HepG2 (cell line): ENCODE data around the gene LRRC10B. TPM values are rescaled to one million over a fixed set of nuclear protein-coding genes. Genes with fewer than 3 reads are reported as not detected.
A peak's percentile ranks its signal among the peaks of the same experiment; 100 is the strongest.

Experiments used
- CCDC6 ChIP-seq: sonication (generic); formaldehyde crosslinking; IDR thresholded peaks from 2 replicates; pipeline ENCODE4 v1.8.1; 2022; ENCODE audit warnings: mild to moderate bottlenecking, missing genetic modification reagents, moderate library complexity
- DPF2 ChIP-seq: sonication (generic); formaldehyde crosslinking; IDR thresholded peaks from 2 replicates; pipeline ENCODE4 v1.4.0; 2020; ENCODE audit warnings: mild to moderate bottlenecking, low read depth, missing genetic modification reagents, borderline replicate concordance
- HOXA3 ChIP-seq: sonication (generic); formaldehyde crosslinking; IDR thresholded peaks from 2 replicates; pipeline ENCODE4 v1.5.0; 2020; ENCODE audit warnings: missing genetic modification reagents
- MAFF ChIP-seq: IDR thresholded peaks from 2 replicates; pipeline ENCODE4 v1.6.1; 2011; ENCODE audit warnings: low read depth, low read length, improper control_type of control experiment
- MAZ ChIP-seq, 2 experiments: sonication (generic) in 1 of 2; formaldehyde crosslinking in 1 of 2; IDR thresholded peaks; 2 replicates each; pipeline versions ENCODE4 v1.5.0 to v1.6.1; 2012 to 2020; ENCODE audit warnings: low read depth in 2 of 2, mild to moderate bottlenecking in 2 of 2, borderline replicate concordance in 1 of 2, improper control_type of control experiment in 1 of 2, low read length in 1 of 2, missing genetic modification reagents in 1 of 2, moderate library complexity in 1 of 2
- MXD4 ChIP-seq: IDR thresholded peaks from 2 replicates; pipeline ENCODE4 v1.6.1; 2016; ENCODE audit warnings: mild to moderate bottlenecking, missing biosample characterization, missing genetic modification reagents
- NRL ChIP-seq: sonication (generic); formaldehyde crosslinking; IDR thresholded peaks from 2 replicates; pipeline ENCODE4 v1.5.0; 2020; ENCODE audit warnings: missing genetic modification reagents, mild to moderate bottlenecking, moderate library complexity, borderline replicate concordance
- PRDM15 ChIP-seq: sonication (generic); formaldehyde crosslinking; IDR thresholded peaks from 2 replicates; pipeline ENCODE4 v1.4.0; 2020; ENCODE audit warnings: missing genetic modification reagents
- SOX6 ChIP-seq, 2 experiments: fragments of 450-650 bp in 1 of 2; sonication (generic) in 1 of 2; formaldehyde crosslinking in 1 of 2; IDR thresholded peaks; 2 replicates each; pipeline versions ENCODE4 v1.4.0 to v1.6.1; 2017 to 2020; ENCODE audit warnings: antibody characterized with exemption in 1 of 2, mild to moderate bottlenecking in 1 of 2, missing genetic modification reagents in 1 of 2
- ZFP36 ChIP-seq: fragments of 150-350 bp; IDR thresholded peaks from 2 replicates; pipeline ENCODE4 v1.6.1; 2018; ENCODE audit warnings: borderline replicate concordance, low read length, low read depth; ENCODE audit not compliant: partially characterized antibody
- ZNF296 ChIP-seq: sonication (generic); formaldehyde crosslinking; conservative IDR thresholded peaks from 2 replicates; pipeline ENCODE4 v1.5.0; 2020; ENCODE audit warnings: mild to moderate bottlenecking, missing genetic modification reagents
- ZNF33B ChIP-seq: sonication (generic); formaldehyde crosslinking; IDR thresholded peaks from 2 replicates; pipeline ENCODE4 v1.5.1; 2020; ENCODE audit warnings: mild to moderate bottlenecking, missing genetic modification reagents
- ZNF451 ChIP-seq: sonication (generic); formaldehyde crosslinking; IDR thresholded peaks from 2 replicates; pipeline ENCODE4 v1.5.0; 2020; ENCODE audit warnings: mild to moderate bottlenecking, missing genetic modification reagents
- ZNF790 ChIP-seq: sonication (generic); formaldehyde crosslinking; IDR thresholded peaks from 2 replicates; pipeline ENCODE4 v1.8.0; 2022; ENCODE audit warnings: missing genetic modification reagents, mild to moderate bottlenecking, borderline replicate concordance
- ZNF850 ChIP-seq: sonication (generic); formaldehyde crosslinking; conservative IDR thresholded peaks from 2 replicates; pipeline ENCODE4 v1.9.0; 2021; ENCODE audit warnings: mild to moderate bottlenecking, missing genetic modification reagents
- polyA plus RNA-seq, 8 experiments: library from polyadenylated mRNA; depleted of rRNA in 3 of 8; stranded (reverse) in 7 of 8; unstranded in 1 of 8; fragments of >200 nt; fragmentation: Illumina TruSeq in 4 of 8; extraction: Trizol in 4 of 8; gene quantifications; 2 replicates each; pipeline versions ENCODE4 v1.2.1 to v1.2.3, GENCODE V29; 2011 to 2016; ENCODE audit warnings: low read depth in 4 of 8, missing spikeins in 1 of 8, mixed read lengths in 1 of 8; ENCODE audit not compliant: insufficient read depth in 1 of 8
- total RNA-seq, 5 experiments: library from RNA; depleted of rRNA; stranded (reverse); fragments of >200 nt; fragmentation: Illumina TruSeq; extraction: Trizol; gene quantifications; 2 replicates each; pipeline ENCODE4 v1.2.3, GENCODE V29; 2016; ENCODE audit warnings: low read depth in 1 of 5
- TF ChIP-seq, protein P1 (sequence below): sonication (generic); formaldehyde crosslinking; IDR thresholded peaks from 2 replicates; pipeline ENCODE4 v1.4.0; 2020; ENCODE audit warnings: missing genetic modification reagents, borderline replicate concordance
- TF ChIP-seq, protein P2 (sequence below): sonication (generic); formaldehyde crosslinking; IDR thresholded peaks from 2 replicates; pipeline ENCODE4 v1.9.0; 2021; ENCODE audit warnings: missing genetic modification reagents, borderline replicate concordance

The LRRC10B gene
- total and polyA plus RNA-seq, 2 of the 13 experiments (the other 11 are each of a cell fraction or from before 2014, with no cell fraction given), result not detected

- TF ChIP-seq PRDM15 (CRISPR knock-in tag), result peak; percentile 47; the same call in 1 of the 2 replicates
- TF ChIP-seq, protein P1, sequence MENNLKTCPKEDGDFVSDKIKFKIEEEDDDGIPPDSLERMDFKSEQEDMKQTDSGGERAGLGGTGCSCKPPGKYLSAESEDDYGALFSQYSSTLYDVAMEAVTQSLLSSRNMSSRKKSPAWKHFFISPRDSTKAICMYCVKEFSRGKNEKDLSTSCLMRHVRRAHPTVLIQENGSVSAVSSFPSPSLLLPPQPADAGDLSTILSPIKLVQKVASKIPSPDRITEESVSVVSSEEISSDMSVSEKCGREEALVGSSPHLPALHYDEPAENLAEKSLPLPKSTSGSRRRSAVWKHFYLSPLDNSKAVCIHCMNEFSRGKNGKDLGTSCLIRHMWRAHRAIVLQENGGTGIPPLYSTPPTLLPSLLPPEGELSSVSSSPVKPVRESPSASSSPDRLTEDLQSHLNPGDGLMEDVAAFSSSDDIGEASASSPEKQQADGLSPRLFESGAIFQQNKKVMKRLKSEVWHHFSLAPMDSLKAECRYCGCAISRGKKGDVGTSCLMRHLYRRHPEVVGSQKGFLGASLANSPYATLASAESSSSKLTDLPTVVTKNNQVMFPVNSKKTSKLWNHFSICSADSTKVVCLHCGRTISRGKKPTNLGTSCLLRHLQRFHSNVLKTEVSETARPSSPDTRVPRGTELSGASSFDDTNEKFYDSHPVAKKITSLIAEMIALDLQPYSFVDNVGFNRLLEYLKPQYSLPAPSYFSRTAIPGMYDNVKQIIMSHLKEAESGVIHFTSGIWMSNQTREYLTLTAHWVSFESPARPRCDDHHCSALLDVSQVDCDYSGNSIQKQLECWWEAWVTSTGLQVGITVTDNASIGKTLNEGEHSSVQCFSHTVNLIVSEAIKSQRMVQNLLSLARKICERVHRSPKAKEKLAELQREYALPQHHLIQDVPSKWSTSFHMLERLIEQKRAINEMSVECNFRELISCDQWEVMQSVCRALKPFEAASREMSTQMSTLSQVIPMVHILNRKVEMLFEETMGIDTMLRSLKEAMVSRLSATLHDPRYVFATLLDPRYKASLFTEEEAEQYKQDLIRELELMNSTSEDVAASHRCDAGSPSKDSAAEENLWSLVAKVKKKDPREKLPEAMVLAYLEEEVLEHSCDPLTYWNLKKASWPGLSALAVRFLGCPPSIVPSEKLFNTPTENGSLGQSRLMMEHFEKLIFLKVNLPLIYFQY, result no peak
- TF ChIP-seq, protein P2, sequence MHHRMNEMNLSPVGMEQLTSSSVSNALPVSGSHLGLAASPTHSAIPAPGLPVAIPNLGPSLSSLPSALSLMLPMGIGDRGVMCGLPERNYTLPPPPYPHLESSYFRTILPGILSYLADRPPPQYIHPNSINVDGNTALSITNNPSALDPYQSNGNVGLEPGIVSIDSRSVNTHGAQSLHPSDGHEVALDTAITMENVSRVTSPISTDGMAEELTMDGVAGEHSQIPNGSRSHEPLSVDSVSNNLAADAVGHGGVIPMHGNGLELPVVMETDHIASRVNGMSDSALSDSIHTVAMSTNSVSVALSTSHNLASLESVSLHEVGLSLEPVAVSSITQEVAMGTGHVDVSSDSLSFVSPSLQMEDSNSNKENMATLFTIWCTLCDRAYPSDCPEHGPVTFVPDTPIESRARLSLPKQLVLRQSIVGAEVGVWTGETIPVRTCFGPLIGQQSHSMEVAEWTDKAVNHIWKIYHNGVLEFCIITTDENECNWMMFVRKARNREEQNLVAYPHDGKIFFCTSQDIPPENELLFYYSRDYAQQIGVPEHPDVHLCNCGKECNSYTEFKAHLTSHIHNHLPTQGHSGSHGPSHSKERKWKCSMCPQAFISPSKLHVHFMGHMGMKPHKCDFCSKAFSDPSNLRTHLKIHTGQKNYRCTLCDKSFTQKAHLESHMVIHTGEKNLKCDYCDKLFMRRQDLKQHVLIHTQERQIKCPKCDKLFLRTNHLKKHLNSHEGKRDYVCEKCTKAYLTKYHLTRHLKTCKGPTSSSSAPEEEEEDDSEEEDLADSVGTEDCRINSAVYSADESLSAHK (CRISPR knock-in tag), result no peak
- no peak for TF ChIP-seq SOX6 (IDR thresholded peaks at IDR 0.05)
- TF ChIP-seq SOX6 (CRISPR knock-in tag; IDR thresholded peaks at IDR 0.05), result peak; percentile 57; the same call in 1 of the 2 replicates
- peak; percentile 71; the same call in 1 of the 2 replicates for TF ChIP-seq MXD4 (CRISPR knock-in tag)
- TF ChIP-seq ZNF33B (CRISPR knock-in tag), result no peak
- TF ChIP-seq ZNF451 (CRISPR knock-in tag), result peak; percentile 70; the same call in 1 of the 2 replicates
- no peak for TF ChIP-seq ZFP36
- TF ChIP-seq CCDC6 (CRISPR knock-in tag), result no peak
- no peak for TF ChIP-seq MAZ (IDR thresholded peaks at IDR 0.05; ENCODE audit: borderline replicate concordance, low read depth, low read length)
- TF ChIP-seq MAZ (CRISPR knock-in tag; IDR thresholded peaks at IDR 0.05; ENCODE audit: low read depth), result peak; percentile 56; the same call in 1 of the 2 replicates
- TF ChIP-seq MAFF, result peak; percentile 24
- TF ChIP-seq HOXA3 (CRISPR knock-in tag), result peak; percentile 78; the same call in 1 of the 2 replicates
- TF ChIP-seq DPF2, result no peak
- TF ChIP-seq ZNF296 (CRISPR knock-in tag), result peak; percentile 90; the same call in 1 of the 2 replicates
- TF ChIP-seq ZNF850 (CRISPR knock-in tag), result no peak
- peak; percentile 33; the same call in 1 of the 2 replicates for TF ChIP-seq ZNF790 (CRISPR knock-in tag)
- TF ChIP-seq NRL (CRISPR knock-in tag), result no peak
Measured at GRCh38 chr11:61488651-61489291, 19.8 kb upstream of the LRRC10B start (continued).
